CD4-positive, alpha-beta T cell treated with Interleukin-17A for 4 hours (primary cell): ENCODE results near the gene MYL3.

Experiments
- DNase-seq: peaks from one replicate; pipeline ENCODE4 v3.0.0-alpha.2; 2020; ENCODE audit warnings: mixed read lengths

The MYL3 gene

GRCh38 chr3:46899151-46900006 is 36.1 kb upstream of the MYL3 start:
- DNase-seq: no peak

DNA sequence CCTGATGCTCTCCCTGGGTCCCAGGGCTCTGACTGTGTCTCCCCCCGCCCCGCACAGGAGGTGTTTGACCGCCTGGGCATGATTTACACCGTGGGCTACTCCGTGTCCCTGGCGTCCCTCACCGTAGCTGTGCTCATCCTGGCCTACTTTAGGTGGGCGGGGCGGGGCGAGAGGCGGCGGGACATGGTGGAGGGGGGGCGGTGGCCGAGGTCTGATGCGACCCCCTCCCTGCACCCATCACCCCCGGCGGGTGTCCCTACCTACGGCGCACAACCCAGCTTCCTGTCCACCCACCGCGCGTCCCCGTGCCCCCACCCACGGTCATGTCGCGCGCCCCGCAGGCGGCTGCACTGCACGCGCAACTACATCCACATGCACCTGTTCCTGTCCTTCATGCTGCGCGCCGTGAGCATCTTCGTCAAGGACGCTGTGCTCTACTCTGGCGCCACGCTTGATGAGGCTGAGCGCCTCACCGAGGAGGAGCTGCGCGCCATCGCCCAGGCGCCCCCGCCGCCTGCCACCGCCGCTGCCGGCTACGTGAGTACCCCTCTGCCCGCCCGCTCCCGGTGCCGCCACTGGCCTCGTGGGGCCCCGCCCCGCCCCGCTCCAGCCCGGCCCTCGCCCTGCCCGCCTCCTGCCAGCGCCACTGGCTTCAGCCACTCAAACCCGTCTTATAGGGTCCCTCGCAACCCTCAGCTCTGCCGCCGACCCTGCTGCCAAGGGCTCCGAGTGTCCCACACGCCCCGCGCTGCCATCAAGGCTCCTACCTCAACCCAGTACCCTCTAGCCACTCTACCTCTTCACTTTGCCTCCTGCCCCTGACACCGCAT is 35.3 kb upstream of the MYL3 start:
- no peak for DNase-seq

GRCh38 chr3:46897829-46898320 is 34.6 kb upstream of the MYL3 start:
- no peak for DNase-seq

DNA sequence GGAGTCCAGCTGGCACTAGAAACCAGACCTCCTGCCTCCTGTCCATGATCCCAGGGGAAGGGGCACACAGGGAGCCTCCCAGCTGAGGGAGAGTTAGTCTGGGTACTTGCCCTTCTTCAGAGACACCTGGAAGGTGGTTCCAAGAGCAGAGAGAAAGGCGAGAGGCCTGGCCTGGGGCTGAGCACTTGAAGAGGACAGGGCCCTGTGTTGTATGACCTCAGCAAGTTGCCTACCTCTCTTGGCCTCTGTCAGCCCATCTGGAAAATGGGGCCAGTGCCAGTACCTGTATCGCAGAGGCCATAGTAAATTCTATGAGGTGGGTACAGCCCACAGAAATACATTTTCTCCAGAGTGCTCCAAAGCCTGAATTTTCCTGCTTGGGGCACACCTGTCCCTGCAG is 33.8 kb upstream of the MYL3 start:
- no peak for DNase-seq

- DNase-seq: no peak
Measured at GRCh38 chr3:46896386-46896785, 33.1 kb upstream of the MYL3 start.

- DNase-seq: no peak
Measured at GRCh38 chr3:46895761-46896160, 32.5 kb upstream of the MYL3 start.

GRCh38 chr3:46895204-46895660 is 32.0 kb upstream of the MYL3 start:
- peak; percentile 89 for DNase-seq

DNA sequence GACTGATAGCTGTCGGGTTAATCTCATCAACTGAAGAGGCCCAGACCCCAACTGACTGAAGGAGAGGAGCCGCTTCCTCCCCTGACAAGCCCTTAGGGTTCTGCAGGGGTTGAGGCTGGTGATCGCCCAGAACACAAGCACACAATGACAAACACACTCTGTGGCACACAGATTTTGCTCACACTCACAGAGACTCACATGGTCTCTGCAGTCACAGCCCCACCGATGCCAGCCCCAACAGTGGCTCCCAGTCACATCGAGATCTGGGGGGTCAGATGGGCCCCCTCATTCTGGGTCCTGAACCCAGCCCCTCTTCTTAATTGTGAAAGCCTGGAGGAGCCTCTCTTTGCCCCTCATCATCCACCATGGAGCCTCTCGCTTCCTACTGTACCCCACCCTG is 31.0 kb upstream of the MYL3 start:
- no peak for DNase-seq

DNA sequence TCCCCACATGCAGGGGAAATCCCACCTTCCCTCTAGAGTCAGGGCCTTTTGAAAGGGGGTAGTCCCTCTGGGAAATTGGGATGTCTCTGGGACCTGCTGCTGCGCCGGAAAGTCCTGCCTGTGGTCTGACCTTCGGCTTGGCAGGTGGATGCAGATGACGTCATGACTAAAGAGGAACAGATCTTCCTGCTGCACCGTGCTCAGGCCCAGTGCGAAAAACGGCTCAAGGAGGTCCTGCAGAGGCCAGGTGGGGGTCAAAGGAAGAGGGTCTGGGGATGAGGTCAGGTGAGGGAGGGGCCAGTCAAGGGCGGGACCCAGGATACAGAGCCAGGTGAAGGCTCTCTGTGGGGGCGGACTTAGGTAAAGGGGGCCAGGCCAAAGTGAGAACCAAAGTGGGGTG is 30.5 kb upstream of the MYL3 start:
- DNase-seq: no peak

DNA sequence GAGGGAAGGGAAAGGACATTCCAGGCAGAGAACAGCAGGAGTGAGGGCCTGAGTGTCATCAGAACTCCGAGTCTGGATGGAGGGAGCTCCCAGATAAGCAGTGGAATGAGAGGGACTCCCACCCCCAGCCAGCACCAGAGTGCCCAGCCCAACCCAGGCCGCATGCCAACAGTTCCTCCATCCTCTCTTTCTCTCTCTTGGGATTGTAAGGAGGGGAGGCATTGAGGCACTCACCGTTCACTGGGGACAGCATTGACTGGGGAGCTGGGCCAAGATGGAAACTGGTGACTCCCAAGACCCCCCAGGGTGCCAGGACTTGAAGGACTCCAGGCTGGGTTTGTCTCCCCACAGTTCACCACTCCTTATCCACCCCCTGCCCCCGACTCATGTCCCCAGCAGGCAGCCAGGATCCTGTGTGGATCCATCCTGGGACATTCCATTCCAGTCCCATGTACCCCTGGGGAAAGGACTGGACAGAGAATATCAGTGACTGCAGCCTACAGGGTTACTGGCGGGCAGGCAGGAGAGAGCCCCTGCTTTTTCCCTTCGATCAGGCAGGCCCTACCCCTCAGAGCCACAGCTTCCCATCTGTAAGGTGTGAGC is 30.0 kb upstream of the MYL3 start:
- no peak for DNase-seq

DNA sequence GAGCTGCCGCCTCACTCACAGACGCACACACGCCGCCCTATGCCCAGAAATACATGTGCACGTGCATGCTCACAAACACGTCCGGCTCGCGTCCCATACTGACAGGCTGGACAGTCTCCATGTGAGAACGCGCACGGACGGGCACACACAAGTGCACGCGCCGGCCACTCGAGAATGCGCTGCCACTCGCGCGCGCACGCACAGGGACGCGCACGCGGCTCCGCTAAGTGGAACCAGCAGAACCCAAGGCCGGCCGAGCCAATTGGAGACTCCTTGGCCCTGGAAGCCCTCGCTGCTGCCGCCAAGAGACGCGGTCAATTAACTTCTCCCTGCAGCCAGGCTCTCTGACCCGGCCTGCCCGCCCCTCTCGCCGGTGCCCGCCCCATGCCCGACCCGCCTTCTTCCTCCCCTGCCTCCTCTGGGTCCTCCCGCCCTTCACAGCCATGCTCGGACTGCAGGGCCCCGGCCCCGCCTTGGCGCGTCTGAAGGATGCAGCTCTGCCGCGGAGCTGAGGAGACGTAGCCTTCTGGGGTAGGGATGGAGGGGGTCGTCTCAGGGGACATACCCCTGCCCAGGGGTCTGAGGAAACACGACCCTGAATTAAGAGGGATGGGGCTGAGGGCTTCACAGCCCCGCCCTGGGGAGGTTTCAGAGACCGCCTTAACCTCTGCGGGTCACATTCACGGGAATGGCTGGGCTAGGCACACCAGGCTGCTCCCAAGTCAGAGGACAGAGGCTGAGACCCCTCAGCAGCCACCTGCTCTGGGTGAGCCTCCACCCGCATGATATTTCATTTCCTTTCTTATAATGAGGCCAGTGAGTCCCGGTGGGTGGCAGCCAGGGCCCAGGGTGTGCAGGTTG is 29.3 kb upstream of the MYL3 start:
- DNase-seq: no peak

- no peak for DNase-seq
Measured at GRCh38 chr3:46891132-46891531, 27.9 kb upstream of the MYL3 start.

DNA sequence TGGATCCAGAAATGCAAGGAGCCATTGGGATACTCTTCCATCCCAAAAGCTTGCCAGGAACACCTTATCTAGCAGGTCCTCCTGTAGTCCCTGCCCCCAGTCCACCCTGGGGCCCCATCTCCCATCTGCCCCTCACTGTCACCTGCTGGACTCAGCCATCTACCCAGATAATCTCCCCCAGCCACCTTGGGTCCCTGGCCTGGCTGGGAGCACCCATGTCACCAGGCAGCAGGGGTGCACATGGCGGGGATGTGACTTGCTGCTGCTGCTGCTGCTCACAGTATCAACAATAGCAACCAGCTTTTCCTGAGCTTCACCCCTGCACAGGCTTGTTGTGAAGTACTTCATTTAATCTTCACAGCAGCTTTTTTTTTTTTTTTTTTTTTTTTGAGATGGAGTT is 26.9 kb upstream of the MYL3 start:
- no peak for DNase-seq

- no peak for DNase-seq
Measured at GRCh38 chr3:46889381-46890110, 26.3 kb upstream of the MYL3 start.

- no peak for DNase-seq
Measured at GRCh38 chr3:46888705-46889104, 25.5 kb upstream of the MYL3 start.

- no peak for DNase-seq
Measured at GRCh38 chr3:46887980-46888494, 24.8 kb upstream of the MYL3 start.

DNA sequence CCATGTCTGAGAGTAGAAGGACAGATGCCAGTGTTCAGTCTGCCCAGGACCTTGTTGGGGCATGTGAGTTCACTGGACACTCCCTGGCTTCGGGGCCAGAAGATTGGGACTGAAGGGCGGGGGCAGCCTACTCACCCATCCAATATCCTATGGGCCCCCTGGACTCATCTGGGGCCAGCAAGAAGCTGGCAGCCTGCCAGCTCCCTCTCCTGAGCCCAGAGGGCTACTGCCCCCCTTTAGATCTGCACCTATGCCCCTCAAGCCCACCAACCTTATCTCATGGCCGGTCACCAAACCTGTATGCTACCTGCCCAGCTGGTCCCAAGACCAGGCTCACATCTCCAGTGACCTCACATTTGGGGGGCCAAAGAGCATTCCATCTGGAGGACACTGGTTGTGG is 22.4 kb upstream of the MYL3 start:
- DNase-seq: no peak

DNA sequence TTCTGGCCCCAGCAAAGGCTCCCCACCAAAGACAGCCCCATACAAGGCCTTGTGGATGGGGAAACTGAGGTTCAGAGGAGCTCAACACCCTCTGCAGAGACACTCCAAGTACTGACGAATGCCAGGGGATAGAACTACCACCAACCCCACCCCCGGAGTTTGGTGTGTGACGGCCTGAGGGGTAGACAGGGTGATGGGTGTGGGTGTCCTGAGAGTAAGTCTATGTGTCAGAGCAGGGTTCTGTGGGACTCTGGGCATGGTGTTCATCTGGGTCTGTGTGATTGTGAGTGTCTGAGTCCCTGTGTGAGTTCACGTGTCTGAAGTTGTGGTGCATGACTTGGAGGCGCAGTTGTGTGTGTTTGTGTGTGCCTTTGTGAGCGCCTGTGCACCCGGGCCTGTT is 21.7 kb upstream of the MYL3 start:
- no peak for DNase-seq

DNA sequence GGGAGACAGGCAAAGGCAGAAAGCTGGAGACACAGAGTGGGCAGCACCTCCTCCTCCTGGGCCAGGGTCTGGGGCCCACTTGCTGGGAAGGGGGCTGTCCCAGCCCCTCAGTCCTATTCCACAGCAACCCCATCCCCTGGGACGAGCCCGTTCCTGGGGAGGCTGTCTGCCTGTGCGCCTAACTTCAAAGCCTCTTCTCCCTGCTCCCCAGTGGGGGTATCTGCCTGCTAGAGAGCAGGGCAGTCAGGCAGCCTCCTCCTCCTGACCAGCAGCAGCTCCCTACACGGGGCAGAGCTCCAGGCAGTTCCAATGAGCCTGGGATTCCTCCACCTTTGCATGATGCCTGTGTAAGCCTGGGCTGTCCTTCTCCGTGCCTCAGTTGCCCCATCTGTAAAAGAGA is 21.2 kb upstream of the MYL3 start:
- no peak for DNase-seq

- DNase-seq: no peak
Measured at GRCh38 chr3:46883830-46884185, 20.6 kb upstream of the MYL3 start.

GRCh38 chr3:46883054-46883829 is 20.0 kb upstream of the MYL3 start:
- peak; percentile 32 for DNase-seq
